Activated naive CD4-positive, alpha-beta T cell treated with anti-CD3 and anti-CD28 coated beads, Interleukin-2, amount 10 ng/mL, durations not matched to agents 7 days and 5 days (primary cell): ENCODE results near the gene LCLAT1.
A peak's percentile ranks its signal among the peaks of the same experiment; 100 is the strongest.

Source experiments
- CTCF ChIA-PET: fragments of 350-600 bp; sonication (Branson Sonifier 250); formaldehyde crosslinking; loops from one replicate; lab custom pipeline; 2021; ENCODE audit warnings: antibody characterized with exemption; lab: Charles Lee
- DNase-seq: peaks from one replicate; pipeline ENCODE4 v3.0.0-alpha.2; 2020
- H3K27ac Mint-ChIP-seq: one replicate; pipeline ENCODE4 v1.8.0; 2021; ENCODE audit warnings: mild to moderate bottlenecking, moderate library complexity, mixed read lengths
- H3K27me3 Mint-ChIP-seq: one replicate; pipeline ENCODE4 v1.8.0; 2021; ENCODE audit warnings: mild to moderate bottlenecking, mixed read lengths
- H3K36me3 Mint-ChIP-seq: one replicate; pipeline ENCODE4 v1.8.0; 2021; ENCODE audit warnings: mixed read lengths
- H3K4me1 Mint-ChIP-seq: one replicate; pipeline ENCODE4 v1.8.0; 2021; ENCODE audit warnings: mixed read lengths
- H3K4me3 Mint-ChIP-seq: one replicate; pipeline ENCODE4 v1.8.0; 2021; ENCODE audit warnings: mild to moderate bottlenecking, moderate library complexity, mixed read lengths
- H3K9me3 Mint-ChIP-seq: one replicate; pipeline ENCODE4 v1.8.0; 2021; ENCODE audit warnings: mixed read lengths

LCLAT1 gene

DNA sequence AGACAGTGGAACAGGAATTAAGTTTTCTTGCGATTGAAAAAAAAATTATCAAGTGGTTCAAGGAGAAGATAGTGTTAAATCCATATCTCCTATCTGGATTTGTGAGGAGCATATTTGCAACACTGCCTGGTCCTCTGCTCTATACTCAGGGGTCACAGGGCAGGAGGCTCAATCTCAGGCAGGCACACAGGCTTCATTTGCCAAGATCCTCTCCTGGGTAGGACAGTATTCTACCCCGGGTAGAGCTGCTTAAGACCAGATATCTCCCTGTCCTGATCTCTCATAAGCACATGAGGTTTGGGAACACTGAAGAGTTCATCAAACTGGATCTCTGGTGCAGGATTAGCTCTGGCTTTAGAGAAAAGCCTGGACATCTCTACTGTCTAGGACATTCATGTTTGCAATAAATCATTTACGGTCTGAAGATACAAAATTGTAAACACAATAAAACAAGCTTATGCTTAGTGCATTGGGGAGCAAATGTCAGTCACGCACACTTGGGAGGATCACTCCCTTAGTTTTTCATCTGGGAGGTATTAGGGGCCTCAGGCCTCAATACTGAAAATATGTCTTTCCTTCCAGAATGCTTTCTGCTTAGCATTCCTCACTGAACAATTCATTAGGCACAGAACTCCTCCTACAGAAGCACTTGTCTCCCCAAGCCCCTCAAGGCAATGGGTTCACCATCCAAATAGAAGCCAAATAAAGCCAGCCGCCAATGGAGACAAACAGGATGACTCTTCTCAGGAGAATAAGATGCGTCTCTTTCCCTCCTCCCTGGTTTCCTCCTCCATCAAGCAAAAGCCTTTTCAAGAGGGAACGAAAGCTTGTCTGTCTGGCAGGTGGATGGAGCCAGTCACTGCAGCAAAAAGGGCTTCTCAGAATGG is 34.1 kb upstream of the LCLAT1 start:
- Mint-ChIP-seq H3K27ac (no peak overlapping the region), H3K9me3 (no peaks in the 10 kb centered on the region)
- CTCF ChIA-PET: no interaction called here

DNA sequence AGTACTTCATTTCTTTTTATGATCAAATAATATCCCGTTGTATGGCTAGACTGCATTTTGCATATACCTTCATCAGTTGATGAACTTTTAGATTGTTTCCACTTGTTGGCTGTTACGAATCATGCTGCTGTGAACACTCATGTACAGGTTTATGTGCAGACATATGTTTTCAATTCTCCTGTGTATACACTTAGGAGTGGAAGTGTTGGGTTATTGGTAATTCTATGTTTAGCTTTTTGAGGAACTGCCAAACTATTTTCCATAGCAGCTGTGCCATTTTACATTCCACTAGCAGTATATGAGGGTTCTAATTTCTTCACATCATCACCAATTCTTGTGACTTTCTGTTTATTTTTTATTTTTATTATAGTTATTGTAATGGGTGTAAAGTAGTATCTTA is 32.1 kb upstream of the LCLAT1 start:
- Mint-ChIP-seq H3K9me3 (no peaks in the 10 kb centered on the region), H3K4me3 (no peak overlapping the region), H3K27me3 (peaks cover 5% of the 10 kb centered on the region), H3K27ac (no peak overlapping the region), H3K36me3 (no peaks in the 10 kb centered on the region), H3K4me1 (peaks cover 7% of the 10 kb centered on the region)
- CTCF ChIA-PET: no interaction called here
- no peak for DNase-seq

More for the DNA sequence above, 34.1 kb upstream of the LCLAT1 start:
- peaks cover 26% of the 10 kb centered on the region for H3K4me1 Mint-ChIP-seq
- H3K4me3 Mint-ChIP-seq: no peak overlapping the region
- no peaks in the 10 kb centered on the region for H3K36me3 Mint-ChIP-seq
- peaks cover 5% of the 10 kb centered on the region for H3K27me3 Mint-ChIP-seq
- no peak for DNase-seq

DNA sequence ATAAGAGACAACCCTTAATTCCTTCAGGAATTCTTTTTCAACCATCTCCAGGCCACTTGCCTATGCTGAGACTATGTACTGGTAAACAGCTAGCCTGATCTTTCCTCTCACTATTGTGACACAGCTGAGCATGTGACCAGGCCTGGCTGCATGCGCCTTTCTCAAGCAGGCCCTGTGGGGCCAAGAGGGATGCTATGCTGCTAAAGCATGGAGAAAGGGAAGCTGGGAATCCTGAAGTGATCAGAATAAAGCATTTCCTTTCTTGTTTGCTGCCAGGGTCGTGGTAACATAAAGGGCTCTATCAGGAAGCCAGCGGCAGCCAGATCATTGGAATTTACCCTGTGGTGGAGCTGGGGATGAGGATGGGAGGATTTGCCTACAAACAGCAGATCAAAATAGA is 29.8 kb upstream of the LCLAT1 start:
- Mint-ChIP-seq H3K36me3 (no peaks in the 10 kb centered on the region), H3K9me3 (no peaks in the 10 kb centered on the region), H3K27me3 (peaks cover 5% of the 10 kb centered on the region), H3K4me1 (peaks cover 16% of the 10 kb centered on the region), H3K4me3 (no peak overlapping the region), H3K27ac (no peak overlapping the region)
- DNase-seq: no peak
- CTCF ChIA-PET: no interaction called here

DNA sequence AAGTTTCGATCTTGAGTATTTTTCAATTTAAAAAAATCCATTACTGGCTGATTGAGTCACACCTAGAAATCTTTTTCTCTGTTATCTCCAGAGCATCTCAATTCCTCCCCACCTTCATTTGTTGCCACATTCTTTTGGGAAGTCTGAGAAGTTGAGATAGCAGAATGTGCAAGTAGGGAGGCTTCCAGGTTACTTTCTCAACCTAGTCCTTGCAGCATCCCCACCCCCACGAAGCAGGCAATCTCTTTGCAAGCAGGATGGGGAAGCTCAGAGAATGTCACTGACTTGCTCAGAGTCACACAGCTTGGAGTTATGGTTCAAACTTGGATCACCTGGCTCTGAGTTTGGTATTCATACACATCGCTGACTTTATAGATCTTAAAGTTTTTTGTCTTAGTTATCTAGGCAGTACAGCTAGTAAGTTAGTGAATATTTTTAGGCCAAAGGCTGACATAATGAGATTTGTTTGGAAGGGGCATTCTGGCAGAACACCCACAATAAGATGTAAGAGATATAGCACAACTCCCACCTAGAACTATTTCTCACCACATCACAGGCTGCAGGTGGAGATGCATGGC is 25.9 kb upstream of the LCLAT1 start:
- Mint-ChIP-seq H3K9me3 (peaks cover under 1% of the 10 kb centered on the region), H3K36me3 (no peaks in the 10 kb centered on the region), H3K27ac (peak overlapping the region; percentile 83), H3K4me1 (peaks cover 33% of the 10 kb centered on the region), H3K4me3 (no peak overlapping the region), H3K27me3 (no peaks in the 10 kb centered on the region)
- CTCF ChIA-PET: interaction anchor here (0.7 to 2.5 kb wide), 6 partner anchors 11 to 290 kb away, joined by 3 to 10 read pairs (median 4); no protein-coding TSS in a partner anchor
- no peak for DNase-seq

DNA sequence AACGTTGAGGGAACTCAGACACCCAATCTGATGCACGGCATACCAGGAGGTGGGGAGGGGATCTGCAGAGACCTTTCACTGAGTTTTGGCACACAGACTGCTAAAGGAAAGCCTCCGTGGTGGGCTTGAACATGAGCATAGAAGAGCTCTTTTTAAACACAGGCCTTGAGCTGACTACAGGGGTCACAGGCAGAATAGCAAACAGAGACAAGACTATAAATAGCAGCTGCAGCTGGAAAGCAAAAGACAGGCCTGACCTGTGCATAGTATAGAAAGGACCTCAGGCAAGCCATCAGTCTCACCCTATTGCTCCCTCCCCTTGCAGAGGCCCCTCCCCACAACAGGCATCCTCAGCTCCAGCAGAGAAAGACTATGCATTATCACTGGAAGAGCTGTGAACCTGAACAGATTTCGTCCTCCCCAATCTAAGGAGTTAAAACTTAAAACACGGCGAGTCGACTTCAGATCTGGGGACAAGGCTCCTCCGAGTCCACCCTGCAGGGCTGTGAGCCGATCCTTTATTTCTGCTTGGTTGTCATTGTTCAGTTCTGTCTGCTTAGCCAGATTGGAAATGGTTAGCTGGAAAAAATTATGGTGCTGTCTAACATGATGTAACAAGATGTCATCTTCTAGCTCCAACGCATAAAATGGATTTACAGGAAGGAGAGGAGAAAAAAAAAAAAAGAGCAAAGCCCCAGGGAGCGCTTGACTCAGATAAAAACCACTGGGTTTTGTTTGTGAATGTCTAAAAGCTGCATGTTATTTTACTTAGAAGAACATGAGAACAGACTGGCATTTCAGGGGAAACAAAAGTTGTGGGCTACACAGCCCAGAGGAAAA is 25.2 kb upstream of the LCLAT1 start:
- H3K4me3 Mint-ChIP-seq: peak overlapping the region; percentile 15
- H3K27ac Mint-ChIP-seq: peak overlapping the region; percentile 83
- CTCF ChIA-PET: interaction anchor here (0.6 to 2.8 kb wide), 9 partner anchors 12 to 290 kb away, joined by 3 to 10 read pairs (median 4); no protein-coding TSS in a partner anchor
- H3K36me3 Mint-ChIP-seq: no peaks in the 10 kb centered on the region
- DNase-seq: peak; percentile 39
- no peaks in the 10 kb centered on the region for H3K27me3 Mint-ChIP-seq
- H3K9me3 Mint-ChIP-seq: peaks cover 2% of the 10 kb centered on the region
- H3K4me1 Mint-ChIP-seq: peaks cover 38% of the 10 kb centered on the region

DNA sequence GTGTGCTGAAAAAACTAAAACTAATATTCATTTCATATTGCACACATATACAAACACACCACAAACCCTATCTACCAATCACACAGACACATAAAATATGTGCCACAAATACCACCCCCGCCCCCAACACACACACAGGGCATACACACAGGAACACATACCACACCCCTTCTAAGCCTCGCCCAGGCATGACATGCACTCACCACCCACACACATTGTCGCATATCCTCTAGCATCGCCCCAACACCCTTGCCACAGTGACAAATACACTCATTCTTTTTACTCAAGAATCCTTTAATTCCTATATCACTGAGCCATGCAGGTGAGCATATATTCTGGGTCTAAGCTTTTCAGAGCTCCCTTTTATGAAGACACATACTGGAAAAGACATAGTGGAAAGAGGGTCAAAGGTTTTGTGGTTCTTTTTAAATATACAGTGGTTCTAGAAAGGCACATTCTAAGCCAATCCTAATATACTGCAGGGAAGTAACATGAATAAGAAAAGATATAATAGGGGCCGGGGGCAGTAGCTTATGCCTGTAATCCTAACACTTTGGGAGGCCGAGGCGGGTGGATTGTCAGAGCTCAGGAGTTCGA is 24.5 kb upstream of the LCLAT1 start:
- Mint-ChIP-seq H3K4me3 (peak overlapping the region; percentile 12), H3K9me3 (peaks cover 2% of the 10 kb centered on the region), H3K27me3 (no peaks in the 10 kb centered on the region), H3K27ac (peak overlapping the region; percentile 83), H3K36me3 (no peaks in the 10 kb centered on the region), H3K4me1 (peaks cover 38% of the 10 kb centered on the region)
- peak; percentile 81 for DNase-seq
- CTCF ChIA-PET: interaction anchor here (0.5 to 2.8 kb wide), 7 partner anchors 13 to 289 kb away, joined by 3 to 10 read pairs (median 4); no protein-coding TSS in a partner anchor

DNA sequence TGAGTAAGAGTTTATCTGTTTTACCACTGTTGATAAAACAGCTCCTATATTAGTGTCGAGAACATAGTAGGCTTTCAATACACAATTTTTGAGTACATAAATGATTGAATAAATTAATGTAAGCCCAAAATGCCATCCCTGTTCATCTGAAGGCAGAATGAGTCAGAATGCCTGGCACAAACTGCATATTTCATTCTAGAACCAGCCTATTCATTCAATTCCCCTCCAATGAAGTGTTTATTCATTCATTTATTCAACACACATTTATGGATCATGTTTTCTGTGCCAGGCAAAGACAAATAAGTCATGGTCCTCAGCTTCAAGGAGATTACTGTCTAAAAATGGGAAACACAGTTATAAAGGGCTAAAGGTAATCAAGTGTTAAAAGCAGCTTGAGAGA is 22.8 kb upstream of the LCLAT1 start:
- DNase-seq: no peak
- H3K4me3 Mint-ChIP-seq: no peak overlapping the region
- CTCF ChIA-PET: interaction anchor here (1.0 to 2.8 kb wide), 3 partner anchors 22 to 259 kb away, joined by 3 to 8 read pairs (median 5); partner anchors contain the start of gene LCLAT1
- peaks cover 51% of the 10 kb centered on the region for H3K4me1 Mint-ChIP-seq
- H3K27me3 Mint-ChIP-seq: no peaks in the 10 kb centered on the region
- no peak overlapping the region for H3K27ac Mint-ChIP-seq
- peaks cover 2% of the 10 kb centered on the region for H3K9me3 Mint-ChIP-seq
- peaks cover 3% of the 10 kb centered on the region for H3K36me3 Mint-ChIP-seq

DNA sequence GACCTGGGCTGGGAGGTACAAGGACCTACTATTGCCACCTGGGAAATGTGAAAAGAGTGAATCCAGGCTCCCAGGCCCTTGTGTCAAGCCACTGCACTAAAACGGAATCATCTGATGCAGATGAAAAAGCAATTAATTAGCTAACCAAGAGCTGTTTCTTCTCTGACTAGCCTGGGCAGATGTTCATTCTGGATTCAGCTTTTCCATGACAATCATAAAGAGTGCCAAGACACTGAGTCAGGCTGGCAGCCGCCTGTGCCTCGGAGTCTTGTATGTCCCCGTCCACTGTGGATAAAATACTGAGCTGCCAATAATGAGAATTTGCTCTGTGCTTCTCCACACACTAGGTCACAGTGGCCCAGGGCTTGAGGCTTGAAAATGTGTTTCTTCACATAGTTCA is 21.7 kb upstream of the LCLAT1 start:
- CTCF ChIA-PET: interaction anchor here (1.4 to 1.6 kb wide), 3 partner anchors 21 to 186 kb away, joined by 3 to 5 read pairs (median 4); partner anchors contain the start of gene LCLAT1
- Mint-ChIP-seq H3K4me1 (peaks cover 51% of the 10 kb centered on the region), H3K27ac (no peak overlapping the region), H3K27me3 (no peaks in the 10 kb centered on the region), H3K9me3 (peaks cover 2% of the 10 kb centered on the region), H3K36me3 (peaks cover 3% of the 10 kb centered on the region), H3K4me3 (no peak overlapping the region)
- no peak for DNase-seq

DNA sequence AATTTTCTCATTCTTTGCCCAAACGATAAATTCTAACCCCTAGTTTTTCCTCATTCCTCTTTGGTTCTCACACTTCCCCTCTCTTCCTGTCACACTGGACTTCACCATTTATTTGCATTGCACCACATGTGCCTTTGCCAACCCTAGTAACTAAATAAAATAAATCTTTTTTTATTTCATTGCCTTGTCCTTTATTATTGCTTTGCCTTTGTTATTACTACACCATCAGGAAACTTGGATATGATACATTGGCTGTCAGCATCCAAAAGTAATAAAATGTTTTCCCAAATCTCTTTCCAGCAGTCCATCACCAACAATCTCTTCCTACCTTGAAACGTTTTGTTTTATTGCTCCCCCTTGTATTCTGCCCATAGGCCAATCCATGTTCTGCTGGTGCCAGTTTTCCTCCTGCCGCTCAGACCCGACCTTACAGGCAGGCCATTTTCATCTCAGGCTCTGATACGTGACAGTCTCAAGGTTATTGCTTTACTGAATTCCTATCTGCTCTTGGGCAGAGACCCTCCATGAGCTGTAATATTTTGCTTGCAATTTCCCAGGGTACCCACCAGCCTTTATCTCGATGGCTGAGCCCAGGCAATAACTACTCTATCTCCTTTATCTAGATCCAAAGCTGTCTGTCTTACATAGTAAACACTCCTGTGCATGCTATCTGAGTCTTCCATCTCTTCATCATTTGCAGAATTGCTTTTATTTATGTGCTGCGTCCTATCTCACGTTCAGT is 19.3 kb upstream of the LCLAT1 start:
- Mint-ChIP-seq H3K9me3 (peaks cover 2% of the 10 kb centered on the region), H3K27me3 (no peaks in the 10 kb centered on the region), H3K27ac (no peak overlapping the region), H3K4me1 (peaks cover 30% of the 10 kb centered on the region), H3K36me3 (peaks cover 3% of the 10 kb centered on the region), H3K4me3 (no peak overlapping the region)
- DNase-seq: no peak
- CTCF ChIA-PET: interaction anchor here (1.0 kb wide), 1 partner anchor 9 kb away, joined by 3 read pairs; no protein-coding TSS in a partner anchor

DNA sequence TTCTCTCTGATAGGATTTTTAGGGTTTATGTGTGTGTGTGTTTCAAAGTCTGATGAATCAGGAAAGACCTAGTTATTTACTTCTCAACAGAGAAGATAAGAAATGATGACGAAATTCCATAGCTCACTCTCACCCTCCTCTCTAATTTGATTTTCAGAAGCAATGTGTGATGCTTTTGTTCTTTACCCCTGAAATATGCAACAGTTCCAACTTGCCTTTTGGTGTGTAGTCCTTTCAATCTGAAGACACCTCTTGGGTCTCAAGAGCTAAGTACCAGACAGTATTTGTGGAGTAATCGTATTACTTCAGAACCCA is 18.7 kb upstream of the LCLAT1 start:
- Mint-ChIP-seq H3K4me3 (no peak overlapping the region), H3K9me3 (peaks cover 2% of the 10 kb centered on the region), H3K36me3 (peaks cover 3% of the 10 kb centered on the region), H3K27ac (peak overlapping the region; percentile 24), H3K4me1 (peaks cover 25% of the 10 kb centered on the region), H3K27me3 (peaks cover under 1% of the 10 kb centered on the region)
- DNase-seq: no peak
- CTCF ChIA-PET: interaction anchor here (1.0 kb wide), 1 partner anchor 9 kb away, joined by 3 read pairs; no protein-coding TSS in a partner anchor

DNA sequence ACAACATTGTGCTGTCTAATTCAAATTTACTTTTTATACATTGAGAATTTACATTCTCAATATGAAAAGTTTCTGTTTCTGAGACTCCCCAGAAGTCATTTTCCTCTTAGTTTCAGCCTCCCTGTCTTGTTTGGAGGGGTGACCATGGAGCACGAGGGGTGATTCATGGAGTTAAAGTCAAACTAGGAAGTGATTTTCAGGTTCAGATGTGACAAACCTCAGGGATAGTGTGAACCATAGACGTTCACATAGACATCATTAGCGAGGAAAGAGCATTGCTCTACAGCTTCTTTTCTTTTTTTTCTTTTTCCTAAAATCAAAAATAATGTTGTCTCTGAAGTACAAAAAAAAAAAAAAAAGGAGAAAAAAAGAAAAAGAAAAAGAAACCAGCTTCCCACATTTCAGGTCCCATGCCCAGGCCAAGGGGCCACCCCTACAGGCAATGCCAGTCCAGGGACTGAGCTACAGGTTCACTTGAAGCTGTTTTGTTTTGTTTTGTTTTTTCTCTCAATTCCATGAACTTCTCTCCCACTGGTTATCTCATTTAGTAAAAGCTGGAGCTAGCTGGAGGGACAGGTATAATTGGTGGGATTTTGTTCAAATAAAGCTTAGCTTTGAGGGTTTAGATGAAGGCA is 18.1 kb upstream of the LCLAT1 start:
- Mint-ChIP-seq H3K4me3 (no peak overlapping the region), H3K4me1 (peaks cover 22% of the 10 kb centered on the region), H3K27me3 (peaks cover 5% of the 10 kb centered on the region), H3K36me3 (peaks cover 3% of the 10 kb centered on the region), H3K9me3 (peaks cover 2% of the 10 kb centered on the region), H3K27ac (no peak overlapping the region)
- no peak for DNase-seq
- CTCF ChIA-PET: interaction anchor here (0.6 kb wide), 1 partner anchor 264 kb away, joined by 3 read pairs; no protein-coding TSS in a partner anchor

DNA sequence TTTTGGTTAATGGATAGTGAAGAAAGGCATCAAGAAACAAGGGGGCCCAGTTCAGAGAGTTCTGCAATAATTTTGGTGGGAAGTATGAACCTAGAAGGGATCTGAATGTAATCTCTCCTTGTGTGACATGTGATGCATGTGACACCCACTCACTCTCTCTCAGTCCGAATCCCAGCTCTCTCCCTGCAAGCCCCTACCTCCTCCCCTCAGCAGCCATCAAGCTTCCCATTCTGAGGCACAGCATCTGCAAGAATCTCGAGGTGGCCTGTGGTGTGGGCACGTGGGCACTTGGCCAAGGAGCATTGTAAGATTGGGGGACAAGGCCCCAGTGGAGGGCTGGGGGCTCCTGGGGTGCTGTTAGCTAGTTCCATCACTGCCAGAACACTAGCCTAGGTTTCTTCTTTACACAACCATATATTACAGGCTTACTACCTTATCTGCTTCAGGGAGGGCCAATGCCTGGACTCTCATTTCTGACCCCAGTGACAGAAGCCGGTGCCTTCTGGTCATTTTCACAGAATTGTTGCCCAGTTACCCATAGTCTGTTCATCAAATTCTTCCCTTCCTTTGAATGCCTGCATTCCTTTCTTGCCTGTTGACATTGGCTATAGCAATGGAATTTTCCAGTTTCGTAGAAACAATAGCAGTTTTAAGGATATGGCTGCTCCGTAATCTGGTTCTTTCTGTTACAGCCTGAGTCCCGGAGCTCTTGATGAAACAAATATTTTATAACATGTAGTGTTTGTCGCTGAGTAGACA is 13.3 kb upstream of the LCLAT1 start:
- DNase-seq: no peak
- Mint-ChIP-seq H3K27me3 (peaks cover 5% of the 10 kb centered on the region), H3K4me1 (peaks cover 7% of the 10 kb centered on the region), H3K27ac (no peak overlapping the region), H3K36me3 (no peaks in the 10 kb centered on the region), H3K9me3 (no peaks in the 10 kb centered on the region), H3K4me3 (no peak overlapping the region)
- CTCF ChIA-PET: interaction anchor here (0.8 kb wide), 1 partner anchor 224 kb away, joined by 3 read pairs; no protein-coding TSS in a partner anchor
